Measurements from ENCODE around the gene CD276.

The CD276 gene

GRCh38 chr15:73683777-73684580 lies at the start of gene CD276:
TSS of gene CD276 (plus strand) at chr15:73684383. CDS start at chr15:73699640, 15,257 bp downstream.
- DNase-seq: peak; percentile 42

GRCh38 chr15:73637527-73637926 lies 46.7 kb upstream of the CD276 start:
- no peak for DNase-seq

- peak; percentile 23 for DNase-seq
Measured at GRCh38 chr15:73639464-73639863, 44.7 kb upstream of the CD276 start.

GRCh38 chr15:73647259-73648013 lies 36.7 kb upstream of the CD276 start:
- DNase-seq: no peak

- DNase-seq: no peak
Measured at GRCh38 chr15:73648014-73648295, 36.2 kb upstream of the CD276 start.

- no peak for DNase-seq
Measured at GRCh38 chr15:73650416-73651126, 33.6 kb upstream of the CD276 start.

GRCh38 chr15:73654659-73655058 lies 29.5 kb upstream of the CD276 start:
- no peak for DNase-seq

- DNase-seq: no peak
Measured at GRCh38 chr15:73655724-73656123, 28.5 kb upstream of the CD276 start.

- DNase-seq: no peak
Measured at GRCh38 chr15:73658645-73659044, 25.5 kb upstream of the CD276 start.

- DNase-seq: no peak
Measured at GRCh38 chr15:73660455-73660854, 23.7 kb upstream of the CD276 start.

GRCh38 chr15:73674587-73674986 lies 9.6 kb upstream of the CD276 start:
- no peak for DNase-seq

GRCh38 chr15:73677146-73677607 lies 7.0 kb upstream of the CD276 start:
- no peak for DNase-seq

- DNase-seq: no peak
Measured at GRCh38 chr15:73677733-73678132, 6.5 kb upstream of the CD276 start.

GRCh38 chr15:73678498-73678897 lies 5.7 kb upstream of the CD276 start:
- no peak for DNase-seq

GRCh38 chr15:73679180-73679579 lies 5.0 kb upstream of the CD276 start:
- DNase-seq: no peak

GRCh38 chr15:73679964-73680363 lies 4.2 kb upstream of the CD276 start:
- DNase-seq: no peak

- DNase-seq: no peak
Measured at GRCh38 chr15:73680549-73680948, 3.6 kb upstream of the CD276 start.

GRCh38 chr15:73681063-73681462 lies 3.1 kb upstream of the CD276 start:
- no peak for DNase-seq

GRCh38 chr15:73681856-73682599 lies 2.2 kb upstream of the CD276 start:
- DNase-seq: peak; percentile 25

GRCh38 chr15:73682600-73683090 lies 1.5 kb upstream of the CD276 start:
- DNase-seq: no peak

- DNase-seq: no peak
Measured at GRCh38 chr15:73683257-73683776, 866 bp upstream of the CD276 start.

Measured in T1000 (cell line).